Esophagus squamous epithelium (tissue), 4 donors: ENCODE results near the gene PJVK.
"Not testable (repeated sequence)": the region's sequence is repeated elsewhere in the genome, so short reads cannot be mapped to it uniquely, and the experiment has no call there.

ENCODE experiments used
- CTCF ChIP-seq, 6 experiments: fragments of 450-650 bp in 4 of 6; fragments of 200-600 bp in 2 of 6; sonication (generic) in 2 of 6; IDR thresholded peaks; one replicate each; pipeline ENCODE4 v1.5.1; 2016 to 2019; ENCODE audit warnings: antibody characterized with exemption in 6 of 6, mild to moderate bottlenecking in 4 of 6, moderate library complexity in 4 of 6
- POLR2A ChIP-seq, 4 donors: fragments of 450-650 bp; IDR thresholded peaks; one replicate each; pipeline ENCODE4 v1.6.1; 2017; ENCODE audit warnings: antibody characterized with exemption in 4 of 4, mild to moderate bottlenecking in 4 of 4, moderate library complexity in 3 of 4

DNA sequence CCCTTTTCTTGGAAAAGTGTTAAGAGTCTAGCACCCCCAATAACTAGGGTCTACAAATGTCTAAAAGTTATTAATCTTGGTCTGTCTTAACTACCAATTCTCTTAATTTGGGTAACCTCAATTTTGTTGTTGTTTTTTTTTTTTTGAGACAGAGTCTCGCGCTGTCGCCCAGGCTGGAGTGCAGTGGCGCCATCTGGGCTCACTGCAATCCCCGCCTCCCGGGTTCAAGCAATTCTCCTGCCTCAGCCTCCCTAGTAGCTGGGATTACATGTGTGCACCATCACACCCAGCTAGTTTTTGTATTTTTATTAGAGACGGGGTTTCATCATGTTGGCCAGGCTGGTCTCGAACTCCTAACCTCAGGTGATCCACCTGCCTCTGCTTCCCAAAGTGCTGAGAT lies 38.7 kb upstream of the PJVK start:
- TF ChIP-seq CTCF, POLR2A (IDR thresholded peaks at IDR 0.05): not testable (repeated sequence)
